ENCODE results near the gene GYG1. TPM values are rescaled to one million over a fixed set of nuclear protein-coding genes. Genes with fewer than 3 reads are reported as not detected.

The GYG1 gene
- total RNA-seq, result 33.2 and 43.6 TPM in 2 replicates

GRCh38 chr3:148991219-148992026 lies at the start of gene GYG1:
Gene GYG1, plus strand, starts transcription at chr3:148991540. Its CDS starts 101 bp downstream, at chr3:148991641.
- peak; percentile 27 for TF ChIP-seq CTCF (IDR thresholded peaks at IDR 0.05; ENCODE audit: insufficient read depth, low read depth, low read length)
- peak within 1 kb of the TSS; percentile 82 for H3K4me3 ChIP-seq (ENCODE audit: low read depth, low read length)
- peak; percentile 82 for DNase-seq (ENCODE audit: low read depth)

GRCh38 chr3:148943506-148944205 lies 47.7 kb upstream of the GYG1 start:
- H3K4me3 ChIP-seq (ENCODE audit: low read depth, low read length), result no peak overlapping the region
- DNase-seq (ENCODE audit: low read depth), result peak; percentile 83
- TF ChIP-seq CTCF (IDR thresholded peaks at IDR 0.05; ENCODE audit: insufficient read depth, low read depth, low read length), result peak; percentile 74

GRCh38 chr3:148945116-148945515 lies 46.2 kb upstream of the GYG1 start:
- H3K4me3 ChIP-seq (ENCODE audit: low read depth, low read length), result no peak overlapping the region
- DNase-seq (ENCODE audit: low read depth), result no peak
- no peak for TF ChIP-seq CTCF (IDR thresholded peaks at IDR 0.05; ENCODE audit: insufficient read depth, low read depth, low read length)

GRCh38 chr3:148948913-148949657 lies 42.3 kb upstream of the GYG1 start:
- no peak overlapping the region for H3K4me3 ChIP-seq (ENCODE audit: low read depth, low read length)
- no peak for TF ChIP-seq CTCF (IDR thresholded peaks at IDR 0.05; ENCODE audit: insufficient read depth, low read depth, low read length)

GRCh38 chr3:148950806-148951205 lies 40.5 kb upstream of the GYG1 start:
- peak; percentile 31 for TF ChIP-seq CTCF (IDR thresholded peaks at IDR 0.05; ENCODE audit: insufficient read depth, low read depth, low read length)
- peak; percentile 16 for DNase-seq (ENCODE audit: low read depth)
- H3K4me3 ChIP-seq (ENCODE audit: low read depth, low read length), result no peak overlapping the region

More at GRCh38 chr3:148948913-148949657, 42.3 kb upstream of the GYG1 start:
- no peak for DNase-seq (ENCODE audit: low read depth)

GRCh38 chr3:148951599-148952361 lies 39.6 kb upstream of the GYG1 start:
- H3K4me3 ChIP-seq (ENCODE audit: low read depth, low read length), result no peak overlapping the region
- TF ChIP-seq CTCF (IDR thresholded peaks at IDR 0.05; ENCODE audit: insufficient read depth, low read depth, low read length), result no peak
- peak; percentile 64 for DNase-seq (ENCODE audit: low read depth)
